Nephron (organoid): ENCODE results near the gene CAMTA1.

Experiments
- H3K27ac Mint-ChIP-seq, 3 experiments: 2 replicates each; pipeline ENCODE4 v1.8.0; 2020; ENCODE audit warnings: mixed read lengths in 3 of 3, mild to moderate bottlenecking in 2 of 3, moderate library complexity in 1 of 3
- H3K27me3 Mint-ChIP-seq: 2 replicates; pipeline ENCODE4 v1.8.0; 2021; ENCODE audit warnings: low read depth, mild to moderate bottlenecking, moderate library complexity, mixed read lengths
- H3K36me3 Mint-ChIP-seq: 2 replicates; pipeline ENCODE4 v1.8.0; 2020; ENCODE audit warnings: low read depth, mixed read lengths
- H3K4me1 Mint-ChIP-seq: 2 replicates; pipeline ENCODE4 v1.8.0; 2020; ENCODE audit warnings: mixed read lengths
- H3K4me3 Mint-ChIP-seq, 3 experiments: 2 replicates each; pipeline ENCODE4 v1.8.0; 2020; ENCODE audit warnings: mild to moderate bottlenecking in 3 of 3, mixed read lengths in 3 of 3, moderate library complexity in 2 of 3
- H3K9me3 Mint-ChIP-seq: 2 replicates; pipeline ENCODE4 v1.8.0; 2020; ENCODE audit warnings: mixed read lengths
- TF ChIP-seq, protein P1 (sequence below), 3 experiments: fragments of 200-600 bp; sonication (generic); IDR thresholded peaks; one replicate each; pipeline ENCODE4 v1.5.0; 2021; ENCODE audit warnings: antibody characterized with exemption in 3 of 3; ENCODE audit not compliant: unreplicated experiment in 3 of 3

CAMTA1 gene

GRCh38 chr1:7568901-7569524 lies 783.8 kb downstream of the CAMTA1 start:
- TF ChIP-seq, protein P1, sequence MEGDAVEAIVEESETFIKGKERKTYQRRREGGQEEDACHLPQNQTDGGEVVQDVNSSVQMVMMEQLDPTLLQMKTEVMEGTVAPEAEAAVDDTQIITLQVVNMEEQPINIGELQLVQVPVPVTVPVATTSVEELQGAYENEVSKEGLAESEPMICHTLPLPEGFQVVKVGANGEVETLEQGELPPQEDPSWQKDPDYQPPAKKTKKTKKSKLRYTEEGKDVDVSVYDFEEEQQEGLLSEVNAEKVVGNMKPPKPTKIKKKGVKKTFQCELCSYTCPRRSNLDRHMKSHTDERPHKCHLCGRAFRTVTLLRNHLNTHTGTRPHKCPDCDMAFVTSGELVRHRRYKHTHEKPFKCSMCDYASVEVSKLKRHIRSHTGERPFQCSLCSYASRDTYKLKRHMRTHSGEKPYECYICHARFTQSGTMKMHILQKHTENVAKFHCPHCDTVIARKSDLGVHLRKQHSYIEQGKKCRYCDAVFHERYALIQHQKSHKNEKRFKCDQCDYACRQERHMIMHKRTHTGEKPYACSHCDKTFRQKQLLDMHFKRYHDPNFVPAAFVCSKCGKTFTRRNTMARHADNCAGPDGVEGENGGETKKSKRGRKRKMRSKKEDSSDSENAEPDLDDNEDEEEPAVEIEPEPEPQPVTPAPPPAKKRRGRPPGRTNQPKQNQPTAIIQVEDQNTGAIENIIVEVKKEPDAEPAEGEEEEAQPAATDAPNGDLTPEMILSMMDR (IDR thresholded peaks at IDR 0.05; ENCODE audit: unreplicated experiment in 3 of 3): no peak
- Mint-ChIP-seq H3K27ac (no peak overlapping the region), H3K4me1 (peaks cover 7% of the 10 kb centered on the region), H3K4me3 (no peak overlapping the region), H3K36me3 (no peaks in the 10 kb centered on the region), H3K9me3 (no peaks in the 10 kb centered on the region), H3K27me3 (peaks cover 9% of the 10 kb centered on the region)

DNA sequence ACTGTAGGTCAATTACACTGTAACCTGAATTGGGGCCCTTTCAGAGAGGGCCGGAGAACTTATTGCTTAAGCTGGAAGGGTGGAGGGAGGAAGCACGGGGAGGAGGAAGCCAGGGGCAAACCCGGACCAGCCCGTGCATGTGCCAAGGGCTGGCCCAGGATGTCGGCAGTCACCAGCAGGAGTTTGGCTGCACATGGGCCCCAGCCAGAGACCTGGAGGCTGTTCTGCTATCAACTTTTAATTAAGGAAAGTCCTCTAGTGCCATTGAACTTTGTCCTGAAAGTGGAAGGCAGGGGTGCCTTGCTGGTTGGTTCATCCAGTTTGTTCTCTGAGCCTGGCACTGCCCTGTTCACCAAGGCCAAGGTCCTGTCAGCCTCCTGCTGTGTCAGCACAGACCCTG lies 785.1 kb downstream of the CAMTA1 start:
- TF ChIP-seq, protein P1 (IDR thresholded peaks at IDR 0.05; ENCODE audit: unreplicated experiment in 3 of 3): no peak
- Mint-ChIP-seq H3K36me3 (no peaks in the 10 kb centered on the region), H3K9me3 (no peaks in the 10 kb centered on the region), H3K4me3 (no peak overlapping the region), H3K27me3 (peaks cover 4% of the 10 kb centered on the region), H3K4me1 (no peaks in the 10 kb centered on the region), H3K27ac (no peak overlapping the region)

DNA sequence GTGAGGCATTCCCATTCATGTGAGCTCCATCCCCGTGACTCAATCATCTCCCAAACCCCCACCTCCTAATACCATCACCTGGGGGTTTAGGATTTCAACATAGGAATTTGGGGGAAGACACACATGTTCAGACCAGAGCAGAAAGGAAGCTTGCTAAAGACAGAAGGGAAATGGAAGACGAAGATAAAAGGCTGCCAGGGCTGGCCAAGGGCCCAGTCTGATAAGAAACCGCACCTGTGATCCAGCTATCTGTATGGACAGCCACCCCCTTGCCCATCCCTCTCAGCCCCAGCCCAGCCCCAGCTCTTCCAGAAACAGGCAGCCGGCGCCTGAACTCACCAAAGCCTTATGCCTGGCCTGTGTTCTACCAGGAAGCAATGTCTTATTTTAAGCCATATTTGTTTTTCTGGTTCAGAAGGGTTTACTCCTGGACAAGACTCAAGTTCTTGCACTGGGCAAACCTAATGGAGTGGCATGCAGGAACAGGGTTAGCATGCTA lies 787.4 kb downstream of the CAMTA1 start:
- TF ChIP-seq, protein P1 (IDR thresholded peaks at IDR 0.05; ENCODE audit: unreplicated experiment in 3 of 3): no peak

GRCh38 chr1:7573481-7573880 lies 788.2 kb downstream of the CAMTA1 start:
- Mint-ChIP-seq H3K4me1 (no peaks in the 10 kb centered on the region), H3K27me3 (peaks cover 17% of the 10 kb centered on the region), H3K36me3 (no peaks in the 10 kb centered on the region), H3K9me3 (no peaks in the 10 kb centered on the region), H3K4me3 (no peak overlapping the region), H3K27ac (no peak overlapping the region)
- TF ChIP-seq, protein P1 (IDR thresholded peaks at IDR 0.05; ENCODE audit: unreplicated experiment in 3 of 3): no peak

More for the DNA sequence above, 787.4 kb downstream of the CAMTA1 start:
- Mint-ChIP-seq H3K4me1 (no peaks in the 10 kb centered on the region), H3K27ac (no peak overlapping the region), H3K27me3 (peaks cover 11% of the 10 kb centered on the region), H3K36me3 (no peaks in the 10 kb centered on the region), H3K4me3 (no peak overlapping the region), H3K9me3 (no peaks in the 10 kb centered on the region)

DNA sequence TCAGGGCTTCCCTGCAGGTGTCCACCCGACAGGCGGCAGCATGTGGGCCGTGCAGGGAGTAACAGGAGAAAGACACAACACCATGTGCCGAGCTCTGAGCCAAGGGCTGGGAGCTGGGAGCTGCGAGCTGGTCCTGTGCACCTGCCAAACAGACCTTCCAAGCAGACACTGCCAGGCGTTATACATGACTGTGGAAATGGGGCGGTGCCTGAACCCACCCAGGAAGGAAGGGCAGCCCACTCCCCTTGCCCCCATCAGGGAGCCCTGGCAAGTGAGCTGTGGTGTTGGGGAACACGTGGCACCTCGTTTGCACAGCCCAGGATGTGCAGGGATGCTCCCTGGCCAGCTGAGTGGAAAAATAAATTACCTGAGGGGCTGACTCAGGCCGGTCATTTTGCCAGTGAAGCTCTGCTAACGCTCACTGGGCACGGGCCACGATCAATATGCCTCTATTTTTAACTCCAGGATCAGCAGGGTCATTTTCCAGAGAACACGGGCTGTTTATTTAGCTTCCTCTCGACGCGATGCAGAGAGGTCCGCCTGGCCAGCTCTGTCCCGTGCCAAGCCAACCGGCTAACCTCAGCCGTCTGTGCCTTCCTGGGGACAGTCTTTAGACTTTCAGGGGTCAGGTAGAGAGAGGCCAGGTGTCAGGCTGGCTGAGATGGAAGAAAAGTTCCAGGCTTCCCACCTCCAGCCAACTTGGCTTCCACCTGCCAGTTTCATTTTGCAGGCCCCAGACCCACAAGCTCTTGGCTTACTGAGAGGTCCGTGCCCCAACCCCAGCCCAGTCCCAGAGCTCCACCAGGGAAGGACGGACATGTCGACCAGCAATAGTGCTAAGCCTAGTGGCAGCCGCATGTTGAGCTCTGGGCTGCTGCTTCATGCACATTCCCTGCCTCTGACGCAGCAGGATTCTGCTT lies 789.1 kb downstream of the CAMTA1 start:
- Mint-ChIP-seq H3K27me3 (peaks cover 21% of the 10 kb centered on the region), H3K4me3 (no peak overlapping the region), H3K9me3 (no peaks in the 10 kb centered on the region), H3K4me1 (no peaks in the 10 kb centered on the region), H3K36me3 (no peaks in the 10 kb centered on the region), H3K27ac (no peak overlapping the region)
- TF ChIP-seq, protein P1 (IDR thresholded peaks at IDR 0.05; ENCODE audit: unreplicated experiment in 3 of 3): no peak
